GM18873 (cell line): Measurements from ENCODE around the gene PAFAH2.

ENCODE experiments used
- ATAC-seq: cut with Tn5 transposase; IDR thresholded peaks from one replicate; pipeline ENCODE4 v1.9.1; 2021; ENCODE audit warnings: mild to moderate bottlenecking, moderate library complexity, moderate number of reproducible peaks; ENCODE audit not compliant: unreplicated experiment, low FRiP score

Gene PAFAH2

DNA sequence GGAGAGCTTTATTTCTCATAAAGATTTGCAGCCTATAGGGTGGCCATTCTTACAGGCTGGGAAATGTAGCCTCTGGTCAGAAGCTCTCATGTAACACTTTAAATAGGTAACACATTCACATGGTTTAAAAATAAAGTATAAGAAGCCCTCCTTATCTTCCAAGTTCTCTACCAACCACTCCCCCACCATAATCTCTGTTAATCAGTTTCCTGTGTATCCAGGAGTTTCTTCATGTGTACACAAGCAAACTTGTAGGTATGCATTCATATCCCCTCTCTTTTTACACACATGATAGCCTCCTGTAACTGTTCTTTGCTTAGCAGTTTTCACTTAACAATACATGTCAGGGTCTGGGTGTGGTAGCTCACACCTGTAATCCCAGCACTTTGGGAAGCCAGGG is 86.7 kb downstream of the PAFAH2 start:
- ATAC-seq = no peak
